Activated B cell treated with CpG ODN at 0.5 μM for 24 hours (primary cell): ENCODE data around the gene TRIL. TPM values are rescaled to one million over a fixed set of nuclear protein-coding genes. Genes with fewer than 3 reads are reported as not detected.

ENCODE experiments used
- ATAC-seq: fragments of 200-7000 bp; cut with Tn5 transposase; one replicate; pipeline ENCODE4 v1.10.0; 2021; ENCODE audit warnings: low read depth, mild to moderate bottlenecking, moderate library complexity
- CTCF ChIA-PET: fragments of 350-600 bp; sonication (Branson Sonifier 250); formaldehyde crosslinking; loops from one replicate; lab custom pipeline; 2021; ENCODE audit warnings: antibody characterized with exemption; lab: Charles Lee
- POLR2A ChIA-PET: fragments of 350-600 bp; sonication (Branson Sonifier 250); formaldehyde crosslinking; loops from one replicate; lab custom pipeline; 2021; ENCODE audit warnings: antibody characterized with exemption; lab: Charles Lee
- DNase-seq: peaks from one replicate; pipeline ENCODE4 v3.0.0; 2022
- H3K27ac Mint-ChIP-seq: one replicate; pipeline ENCODE4 v1.8.0; 2020; ENCODE audit warnings: mixed read lengths
- H3K27me3 Mint-ChIP-seq: one replicate; pipeline ENCODE4 v1.8.0; 2021; ENCODE audit warnings: mixed read lengths
- H3K36me3 Mint-ChIP-seq: one replicate; pipeline ENCODE4 v1.8.0; 2021; ENCODE audit warnings: low read depth, mixed read lengths
- H3K4me1 Mint-ChIP-seq: one replicate; pipeline ENCODE4 v1.8.0; 2021; ENCODE audit warnings: mixed read lengths
- H3K4me3 Mint-ChIP-seq: one replicate; pipeline ENCODE4 v1.8.0; 2020; ENCODE audit warnings: mild to moderate bottlenecking, mixed read lengths
- H3K9me3 Mint-ChIP-seq: one replicate; pipeline ENCODE4 v1.8.0; 2020; ENCODE audit warnings: mixed read lengths
- intact Hi-C: fragments of 100-400 bp; cut with micrococcal nuclease; formaldehyde crosslinking; loops from one replicate; pipeline ENCODE4 v1.15.1; 2024
- total RNA-seq: library from RNA; stranded (reverse); gene quantifications from 2 replicates; pipeline ENCODE4 v1.2.3, GENCODE V29; 2022
- TF ChIP-seq, protein P1 (sequence below): fragments of 200-600 bp; IDR thresholded peaks from one replicate; pipeline ENCODE4 v1.8.0; 2022; ENCODE audit warnings: antibody characterized with exemption, mild to moderate bottlenecking

TRIL gene
- total RNA-seq, 1 donor from 2014 or later: not detected

DNA sequence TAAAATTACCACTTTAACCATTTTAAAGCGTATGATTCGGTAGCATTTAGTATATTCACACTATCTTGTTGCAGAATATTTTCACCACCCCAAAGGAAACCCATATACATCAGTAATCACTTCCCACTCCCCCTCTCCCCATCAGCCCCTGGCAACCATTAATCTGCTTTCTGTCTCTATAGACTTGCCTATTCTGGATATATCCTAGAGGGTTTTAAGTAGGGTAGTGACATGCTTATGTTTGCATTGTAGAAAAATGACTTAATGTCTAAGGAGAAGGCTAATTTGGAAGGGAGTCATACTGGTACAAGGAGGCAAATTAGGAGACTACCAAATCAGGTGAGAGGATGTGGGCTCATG is 42.6 kb upstream of the TRIL start:
- ATAC-seq: no peak
- CTCF ChIA-PET: no interaction called here
- intact Hi-C loops: no loop called here
- TF ChIP-seq, protein P1, sequence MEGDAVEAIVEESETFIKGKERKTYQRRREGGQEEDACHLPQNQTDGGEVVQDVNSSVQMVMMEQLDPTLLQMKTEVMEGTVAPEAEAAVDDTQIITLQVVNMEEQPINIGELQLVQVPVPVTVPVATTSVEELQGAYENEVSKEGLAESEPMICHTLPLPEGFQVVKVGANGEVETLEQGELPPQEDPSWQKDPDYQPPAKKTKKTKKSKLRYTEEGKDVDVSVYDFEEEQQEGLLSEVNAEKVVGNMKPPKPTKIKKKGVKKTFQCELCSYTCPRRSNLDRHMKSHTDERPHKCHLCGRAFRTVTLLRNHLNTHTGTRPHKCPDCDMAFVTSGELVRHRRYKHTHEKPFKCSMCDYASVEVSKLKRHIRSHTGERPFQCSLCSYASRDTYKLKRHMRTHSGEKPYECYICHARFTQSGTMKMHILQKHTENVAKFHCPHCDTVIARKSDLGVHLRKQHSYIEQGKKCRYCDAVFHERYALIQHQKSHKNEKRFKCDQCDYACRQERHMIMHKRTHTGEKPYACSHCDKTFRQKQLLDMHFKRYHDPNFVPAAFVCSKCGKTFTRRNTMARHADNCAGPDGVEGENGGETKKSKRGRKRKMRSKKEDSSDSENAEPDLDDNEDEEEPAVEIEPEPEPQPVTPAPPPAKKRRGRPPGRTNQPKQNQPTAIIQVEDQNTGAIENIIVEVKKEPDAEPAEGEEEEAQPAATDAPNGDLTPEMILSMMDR: no peak
- Mint-ChIP-seq H3K9me3 (peaks cover 2% of the 10 kb centered on the region), H3K36me3 (no peaks in the 10 kb centered on the region), H3K27ac (no peak overlapping the region), H3K4me3 (no peak overlapping the region), H3K27me3 (peaks cover 14% of the 10 kb centered on the region), H3K4me1 (no peaks in the 10 kb centered on the region)
- DNase-seq: no peak
- POLR2A ChIA-PET: no interaction called here

DNA sequence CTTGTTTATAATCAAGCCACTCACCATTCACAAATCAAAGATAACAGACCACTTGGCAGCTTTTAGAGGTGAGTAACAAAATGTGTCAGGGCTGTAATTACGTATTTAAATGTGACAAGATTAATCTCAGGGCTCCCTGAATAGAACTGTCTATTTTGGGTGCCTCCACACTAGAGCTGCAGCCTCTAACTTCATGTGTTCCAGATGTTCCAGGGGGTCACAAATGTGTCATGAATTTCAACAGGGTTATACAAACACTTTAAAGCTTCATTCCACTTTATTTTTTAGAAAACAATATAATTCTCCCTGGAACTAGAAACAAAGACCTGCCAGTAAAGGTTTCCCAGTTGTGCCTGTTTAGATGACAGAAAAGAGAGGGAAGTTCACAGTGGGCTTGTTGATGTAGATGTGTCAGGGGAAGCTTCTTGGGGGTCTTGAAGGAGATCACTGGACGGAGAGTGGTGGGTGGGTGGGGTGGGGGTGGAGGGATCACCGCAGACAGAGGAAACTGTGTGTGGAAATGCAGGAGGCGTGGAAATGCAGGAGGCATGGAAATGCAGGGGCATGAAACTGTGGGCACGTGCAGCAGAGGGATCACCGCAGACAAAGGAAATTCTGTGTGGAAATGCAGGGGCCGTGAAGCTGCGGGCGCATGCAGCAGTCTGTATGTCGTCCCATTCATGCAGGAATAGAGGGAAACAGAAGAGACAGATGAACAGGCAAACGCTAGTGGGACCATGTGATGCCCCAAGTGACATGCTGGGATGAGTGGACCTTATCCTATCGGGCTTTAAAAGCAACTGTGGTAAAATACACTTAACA is 42.0 kb upstream of the TRIL start:
- DNase-seq: no peak
- no peaks in the 10 kb centered on the region for H3K36me3 Mint-ChIP-seq
- no peak overlapping the region for H3K27ac Mint-ChIP-seq
- no peak overlapping the region for H3K4me3 Mint-ChIP-seq
- POLR2A ChIA-PET: no interaction called here
- H3K27me3 Mint-ChIP-seq: peaks cover 10% of the 10 kb centered on the region
- H3K4me1 Mint-ChIP-seq: no peaks in the 10 kb centered on the region
- intact Hi-C loops: no loop called here
- CTCF ChIA-PET: interaction anchor here (0.6 kb wide), 1 partner anchor 1744 kb away, joined by 3 read pairs; no protein-coding TSS in a partner anchor
- TF ChIP-seq, protein P1: no peak
- no peak for ATAC-seq
- peaks cover 2% of the 10 kb centered on the region for H3K9me3 Mint-ChIP-seq

DNA sequence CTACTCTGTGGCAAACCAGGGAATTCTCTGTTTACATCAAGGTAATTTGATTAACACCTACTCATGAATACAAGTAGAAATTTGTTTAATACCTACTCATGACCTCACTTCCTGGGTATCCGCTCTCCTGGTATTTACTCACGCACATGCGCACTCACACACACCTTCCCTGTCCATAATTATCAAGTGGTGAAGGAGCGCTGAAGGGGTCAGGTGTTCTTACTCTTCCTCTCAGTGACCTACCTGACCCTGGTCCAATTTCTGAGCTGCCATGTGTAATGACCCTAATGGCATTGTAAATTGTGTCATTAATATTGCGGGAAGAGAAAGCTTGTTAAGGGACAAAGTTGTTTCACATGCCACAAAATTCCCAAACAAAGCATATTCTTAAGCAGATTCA is 41.3 kb upstream of the TRIL start:
- ATAC-seq (no peak), DNase-seq (no peak)
- H3K4me3 Mint-ChIP-seq: no peak overlapping the region
- peaks cover 11% of the 10 kb centered on the region for H3K27me3 Mint-ChIP-seq
- ChIA-PET POLR2A (no interaction called here), CTCF (interaction anchor here (0.6 kb wide), 1 partner anchor 1744 kb away, joined by 3 read pairs; no protein-coding TSS in a partner anchor)
- H3K36me3 Mint-ChIP-seq: no peaks in the 10 kb centered on the region
- H3K27ac Mint-ChIP-seq: no peak overlapping the region
- intact Hi-C loops: no loop called here
- peaks cover 2% of the 10 kb centered on the region for H3K9me3 Mint-ChIP-seq
- TF ChIP-seq, protein P1: no peak
- no peaks in the 10 kb centered on the region for H3K4me1 Mint-ChIP-seq

DNA sequence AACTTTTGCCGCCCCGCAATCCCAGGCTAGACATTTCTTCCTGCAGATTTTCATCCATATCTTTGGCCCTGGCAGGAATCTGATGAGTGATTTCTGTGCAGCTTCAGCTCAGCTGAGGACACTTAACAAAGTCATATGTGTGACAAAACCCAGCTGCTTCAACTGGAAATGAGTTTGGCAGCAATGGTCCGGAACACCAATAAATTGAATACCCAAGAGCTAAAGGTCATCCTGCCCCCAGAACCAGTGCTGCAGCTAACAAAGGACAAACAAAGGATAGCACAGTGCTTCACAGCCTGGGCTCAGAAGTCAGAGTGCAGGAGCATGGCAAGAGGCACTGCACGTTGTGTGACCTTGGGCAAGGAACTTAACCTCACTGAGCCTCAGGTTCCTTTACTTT is 40.0 kb upstream of the TRIL start:
- no peak for ATAC-seq
- H3K27ac Mint-ChIP-seq: no peak overlapping the region

DNA sequence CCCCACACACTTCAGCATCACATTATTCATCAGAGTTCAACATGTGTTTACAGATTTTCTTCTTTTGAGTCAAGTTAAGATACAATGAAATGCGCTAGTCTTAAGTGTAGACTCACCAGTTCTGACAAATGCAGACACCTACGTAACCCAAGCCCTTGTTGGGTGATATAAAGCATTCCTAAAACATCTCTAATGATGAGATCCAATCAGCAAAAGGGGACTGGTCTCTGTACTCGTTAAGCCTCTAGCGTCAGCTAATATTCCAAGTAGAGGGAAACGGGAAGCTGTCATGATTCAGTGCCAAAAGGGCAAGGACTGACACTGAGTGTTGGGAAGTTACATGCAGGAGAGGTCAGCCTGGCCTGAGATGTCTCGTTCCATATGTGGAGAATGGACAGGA is 38.7 kb upstream of the TRIL start:
- TF ChIP-seq, protein P1: no peak

More for the DNA sequence above, 40.0 kb upstream of the TRIL start:
- intact Hi-C loops: no loop called here
- Mint-ChIP-seq H3K27me3 (peaks cover 13% of the 10 kb centered on the region), H3K4me3 (no peak overlapping the region), H3K36me3 (no peaks in the 10 kb centered on the region), H3K9me3 (no peaks in the 10 kb centered on the region), H3K4me1 (no peaks in the 10 kb centered on the region)
- ChIA-PET CTCF (no interaction called here), POLR2A (no interaction called here)
- no peak for DNase-seq
- TF ChIP-seq, protein P1: no peak

More for the DNA sequence above, 38.7 kb upstream of the TRIL start:
- Mint-ChIP-seq H3K36me3 (no peaks in the 10 kb centered on the region), H3K27ac (no peak overlapping the region), H3K9me3 (no peaks in the 10 kb centered on the region), H3K4me3 (no peak overlapping the region), H3K27me3 (peaks cover 13% of the 10 kb centered on the region), H3K4me1 (no peaks in the 10 kb centered on the region)
- intact Hi-C loops: no loop called here
- POLR2A ChIA-PET: no interaction called here
- no peak for DNase-seq
- ATAC-seq: no peak
- CTCF ChIA-PET: no interaction called here
